IMR-90 (cell line): ENCODE measurements around the gene ITIH5.

ENCODE experiments used
- CEBPB ChIP-seq: IDR thresholded peaks from 2 replicates; pipeline ENCODE4 v1.6.1; 2012; ENCODE audit warnings: low read depth, low read length, improper control_type of control experiment
- CTCF ChIP-seq: conservative IDR thresholded peaks from 2 replicates; pipeline ENCODE4 v1.5.1; 2012; ENCODE audit warnings: mild to moderate bottlenecking, low read depth, low read length, improper control_type of control experiment
- ELK1 ChIP-seq: fragments of 150-350 bp; IDR thresholded peaks from 2 replicates; pipeline ENCODE4 v1.6.1; 2016; ENCODE audit warnings: low read depth, mild to moderate bottlenecking, low read length, moderate library complexity, borderline replicate concordance
- FOS ChIP-seq: fragments of 150-350 bp; IDR thresholded peaks from 2 replicates; pipeline ENCODE4 v1.6.1; 2016; ENCODE audit warnings: low read depth, low read length
- MXI1 ChIP-seq: IDR thresholded peaks from 2 replicates; pipeline ENCODE4 v1.6.1; 2012; ENCODE audit warnings: low read depth, mild to moderate bottlenecking, low read length, moderate library complexity, borderline replicate concordance
- POLR2A ChIP-seq: IDR thresholded peaks from 2 replicates; pipeline ENCODE4 v1.6.1; 2012; ENCODE audit warnings: mild to moderate bottlenecking, low read depth, low read length
- RAD21 ChIP-seq: IDR thresholded peaks from 2 replicates; pipeline ENCODE4 v1.6.1; 2012; ENCODE audit warnings: low read length, improper control_type of control experiment
- RCOR1 ChIP-seq: IDR thresholded peaks from 2 replicates; pipeline ENCODE4 v1.6.1; 2012; ENCODE audit warnings: mild to moderate bottlenecking, low read length, improper control_type of control experiment; ENCODE audit not compliant: insufficient replicate concordance
- RFX5 ChIP-seq: IDR thresholded peaks from 2 replicates; pipeline ENCODE4 v1.8.0; 2012; ENCODE audit warnings: low read depth, mild to moderate bottlenecking, low read length, moderate library complexity
- SMC3 ChIP-seq: fragments of 150-350 bp; IDR thresholded peaks from 2 replicates; pipeline ENCODE4 v1.6.1; 2016; ENCODE audit warnings: low read depth, mild to moderate bottlenecking, antibody characterized with exemption, low read length, moderate library complexity
- USF2 ChIP-seq: fragments of 150-350 bp; IDR thresholded peaks from 2 replicates; pipeline ENCODE4 v1.6.1; 2017; ENCODE audit warnings: mild to moderate bottlenecking, antibody characterized with exemption, low read length, low read depth

GRCh38 chr10:7703140-7703539, 36.4 kb upstream of the ITIH5 start, which contains the start of gene ITIH2:
- no peak for TF ChIP-seq USF2
- TF ChIP-seq POLR2A = no peak
- TF ChIP-seq CTCF = no peak
- TF ChIP-seq MXI1 = no peak
- TF ChIP-seq SMC3 = no peak
- no peak for TF ChIP-seq RCOR1
- no peak for TF ChIP-seq RFX5
- no peak for TF ChIP-seq RAD21
- TF ChIP-seq CEBPB = no peak
- TF ChIP-seq ELK1 = no peak
- TF ChIP-seq FOS = no peak
